Colonic mucosa (tissue), 4 donors: Measurements from ENCODE around the gene ESRRG. TPM values are rescaled to one million over a fixed set of nuclear protein-coding genes. Genes with fewer than 3 reads are reported as not detected.

Experiments used
- DNase-seq: peaks from one replicate; pipeline ENCODE4 v3.0.0-alpha.2; 2020
- H3K27ac ChIP-seq: fragments of 200-600 bp; one replicate; pipeline ENCODE4 v1.8.0; 2021
- H3K27me3 ChIP-seq: fragments of 200-600 bp; one replicate; pipeline ENCODE4 v1.8.0; 2021
- H3K36me3 ChIP-seq: fragments of 200-600 bp; one replicate; pipeline ENCODE4 v1.8.0; 2021
- H3K4me1 ChIP-seq: fragments of 200-600 bp; one replicate; pipeline ENCODE4 v1.8.0; 2021; ENCODE audit warnings: mild to moderate bottlenecking
- H3K4me3 ChIP-seq: fragments of 200-600 bp; one replicate; pipeline ENCODE4 v1.8.0; 2021
- H3K9ac ChIP-seq, 2 donors: one replicate each; pipeline ENCODE4 v1.7.0; 2013; ENCODE audit warnings: control low read depth in 2 of 2, low read depth in 2 of 2, low read length in 2 of 2
- H3K9me3 ChIP-seq: fragments of 200-600 bp; one replicate; pipeline ENCODE4 v1.8.0; 2021
- CTCF ChIP-seq: fragments of 200-600 bp; IDR thresholded peaks from one replicate; pipeline ENCODE4 v1.8.0; 2022; ENCODE audit warnings: antibody characterized with exemption, mild to moderate bottlenecking
- intact Hi-C: fragments of 100-400 bp; cut with DNase I; formaldehyde crosslinking; loops from one replicate; pipeline ENCODE4 v1.14.1; 2022
- total RNA-seq, 2 donors: library from RNA; stranded (reverse); fragmentation: NEBNext Ultra II Directional in 1 of 2; extraction: Animal tissue kit (Norgen Biotek cat#: 25700) in 1 of 2; gene quantifications; one replicate each; pipeline ENCODE4 v1.2.1, GENCODE V29; 2021
- donor health status: healthy.
- donor health status: DM: no; HTN: no; CAD: no.
- donor health status: DM: no; HTN: no; CAD: no.

Gene ESRRG
- total RNA-seq, 2 donors from 2014 or later, result 0.10 to 0.27 TPM

GRCh38 chr1:216757110-216757509 lies 33.9 kb upstream of the ESRRG start:
- DNase-seq, result no peak
- intact Hi-C loops, result no loop called here
- Histone ChIP-seq H3K36me3 (no peaks in the 10 kb centered on the region), H3K27ac (no peak overlapping the region), H3K4me1 (no peaks in the 10 kb centered on the region), H3K9ac (no peak overlapping the region), H3K4me3 (no peak overlapping the region), H3K9me3 (no peaks in the 10 kb centered on the region), H3K27me3 (no peaks in the 10 kb centered on the region)
- no peak for TF ChIP-seq CTCF

GRCh38 chr1:216750961-216751360 lies 27.7 kb upstream of the ESRRG start:
- Histone ChIP-seq H3K9ac (no peak overlapping the region), H3K9me3 (no peaks in the 10 kb centered on the region), H3K36me3 (no peaks in the 10 kb centered on the region), H3K27ac (no peak overlapping the region), H3K4me3 (no peak overlapping the region), H3K4me1 (no peaks in the 10 kb centered on the region), H3K27me3 (no peaks in the 10 kb centered on the region)
- intact Hi-C loops, result no loop called here
- no peak for TF ChIP-seq CTCF
- no peak for DNase-seq

- intact Hi-C loops, result no loop called here
Measured at GRCh38 chr1:216750031-216750627, 26.9 kb upstream of the ESRRG start.

GRCh38 chr1:216749232-216749631 lies 26.0 kb upstream of the ESRRG start:
- Histone ChIP-seq H3K27me3 (no peaks in the 10 kb centered on the region), H3K4me3 (no peak overlapping the region), H3K36me3 (no peaks in the 10 kb centered on the region), H3K27ac (no peak overlapping the region), H3K9me3 (no peaks in the 10 kb centered on the region), H3K9ac (no peak overlapping the region), H3K4me1 (no peaks in the 10 kb centered on the region)
- no peak for TF ChIP-seq CTCF
- intact Hi-C loops, result no loop called here
- no peak for DNase-seq

More at GRCh38 chr1:216750031-216750627, 26.9 kb upstream of the ESRRG start:
- no peak overlapping the region for H3K4me3 ChIP-seq
- no peaks in the 10 kb centered on the region for H3K4me1 ChIP-seq
- peak; percentile 38 for TF ChIP-seq CTCF
- H3K9me3 ChIP-seq, result no peaks in the 10 kb centered on the region
- H3K9ac ChIP-seq, result no peak overlapping the region
- DNase-seq, result peak; percentile 20
- no peaks in the 10 kb centered on the region for H3K36me3 ChIP-seq
- H3K27me3 ChIP-seq, result no peaks in the 10 kb centered on the region
- no peak overlapping the region for H3K27ac ChIP-seq

- Histone ChIP-seq H3K9me3 (no peaks in the 10 kb centered on the region), H3K27me3 (no peaks in the 10 kb centered on the region), H3K27ac (no peak overlapping the region), H3K4me1 (no peaks in the 10 kb centered on the region), H3K36me3 (no peaks in the 10 kb centered on the region), H3K4me3 (no peak overlapping the region), H3K9ac (no peak overlapping the region)
- intact Hi-C loops, result no loop called here
- DNase-seq, result no peak
- no peak for TF ChIP-seq CTCF
Measured at GRCh38 chr1:216742625-216743024, 19.4 kb upstream of the ESRRG start.
